SH-SY5Y (cell line): ENCODE measurements around the gene C1orf198.

Source experiments
- GATA2 ChIP-seq: IDR thresholded peaks from 2 replicates; pipeline ENCODE4 v1.6.1; 2011; ENCODE audit warnings: mild to moderate bottlenecking, low read depth, low read length
- GATA3 ChIP-seq: IDR thresholded peaks from 2 replicates; pipeline ENCODE4 v1.6.1; 2011; ENCODE audit warnings: low read depth, mild to moderate bottlenecking, low read length, moderate library complexity

C1orf198 gene

GRCh38 chr1:230877146-230877923 is 9.0 kb upstream of the C1orf198 start:
- TF ChIP-seq GATA2 (no peak), GATA3 (no peak)

GRCh38 chr1:230876660-230877059 is 8.3 kb upstream of the C1orf198 start:
- TF ChIP-seq GATA3 (no peak), GATA2 (no peak)

GRCh38 chr1:230875370-230875769 is 7.0 kb upstream of the C1orf198 start:
- TF ChIP-seq GATA3: no peak
- TF ChIP-seq GATA2: no peak

GRCh38 chr1:230870916-230871315 is 2.6 kb upstream of the C1orf198 start:
- TF ChIP-seq GATA3: no peak
- no peak for TF ChIP-seq GATA2

- no peak for TF ChIP-seq GATA2
- TF ChIP-seq GATA3: no peak
Measured at GRCh38 chr1:230869500-230869899, 1.2 kb upstream of the C1orf198 start.

- TF ChIP-seq GATA3 (no peak), GATA2 (no peak)
Measured at GRCh38 chr1:230868736-230869385, 540 bp upstream of the C1orf198 start.

- no peak for TF ChIP-seq GATA3
- TF ChIP-seq GATA2: no peak
Measured at GRCh38 chr1:230867101-230867902, 1.0 kb downstream of the C1orf198 start.

GRCh38 chr1:230866171-230867070 is 1.9 kb downstream of the C1orf198 start:
- no peak for TF ChIP-seq GATA2
- TF ChIP-seq GATA3: no peak

GRCh38 chr1:230865062-230865817 is 3.1 kb downstream of the C1orf198 start:
- TF ChIP-seq GATA3 (no peak), GATA2 (no peak)

GRCh38 chr1:230864441-230864840 is 3.9 kb downstream of the C1orf198 start:
- TF ChIP-seq GATA2 (no peak), GATA3 (no peak)

- no peak for TF ChIP-seq GATA2
Measured at GRCh38 chr1:230863449-230863848, 4.9 kb downstream of the C1orf198 start.

- TF ChIP-seq GATA3: no peak
- no peak for TF ChIP-seq GATA2
Measured at GRCh38 chr1:230861970-230862595, 6.2 kb downstream of the C1orf198 start.
